Stimulated activated memory B cell treated with anti-CD40 and anti-IgM and Interleukin-4, amounts not matched to agents 10 μg/mL and 1 μg/mL and 100 μg/mL, for 72 hours (primary cell): ENCODE data around the gene TRMT13.
"Not testable (repeated sequence)": the region's sequence is repeated elsewhere in the genome, so short reads cannot be mapped to it uniquely, and the experiment has no call there.

Experiments used
- ATAC-seq: fragments of 150-1000 bp; cut with Tn5 transposase; 2 replicates; pipeline ENCODE4 v1.10.0; 2021
- H3K27ac Mint-ChIP-seq: one replicate; pipeline ENCODE4 v1.8.0; 2022; ENCODE audit warnings: mild to moderate bottlenecking, mixed read lengths
- H3K27me3 Mint-ChIP-seq: one replicate; pipeline ENCODE4 v1.8.0; 2022; ENCODE audit warnings: mixed read lengths
- H3K36me3 Mint-ChIP-seq: one replicate; pipeline ENCODE4 v1.8.0; 2022; ENCODE audit warnings: mixed read lengths
- H3K4me1 Mint-ChIP-seq: one replicate; pipeline ENCODE4 v1.8.0; 2022; ENCODE audit warnings: mixed read lengths
- H3K4me3 Mint-ChIP-seq: one replicate; pipeline ENCODE4 v1.8.0; 2022; ENCODE audit warnings: mild to moderate bottlenecking, moderate library complexity, mixed read lengths
- H3K9me3 Mint-ChIP-seq: one replicate; pipeline ENCODE4 v1.8.0; 2022; ENCODE audit warnings: mixed read lengths

TRMT13 gene

GRCh38 chr1:100198596-100198995 is 65.6 kb downstream of the TRMT13 start:
- Mint-ChIP-seq H3K4me3 (no peak overlapping the region), H3K9me3 (no peaks in the 10 kb centered on the region), H3K4me1 (no peaks in the 10 kb centered on the region), H3K36me3 (peaks cover 61% of the 10 kb centered on the region), H3K27me3 (no peaks in the 10 kb centered on the region), H3K27ac (no peak overlapping the region)
- ATAC-seq, result no peak

GRCh38 chr1:100200060-100200459 is 67.1 kb downstream of the TRMT13 start:
- not testable (repeated sequence) for H3K4me1 Mint-ChIP-seq, H3K9me3 Mint-ChIP-seq, ATAC-seq, H3K27me3 Mint-ChIP-seq, H3K27ac Mint-ChIP-seq, H3K4me3 Mint-ChIP-seq
- H3K36me3 Mint-ChIP-seq, result peaks cover 76% of the 10 kb centered on the region
